Stimulated activated CD8-positive, alpha-beta memory T cell treated with anti-CD3 and anti-CD28 coated beads, Interleukin-4, amount 100 ng/mL, for 4 hours (primary cell): Measurements from ENCODE around the gene ZMYND10.
"Not testable (repeated sequence)": the region's sequence is repeated elsewhere in the genome, so short reads cannot be mapped to it uniquely, and the experiment has no call there.

Experiments
- DNase-seq, 2 donors: peaks; one replicate each; pipeline ENCODE4 v3.0.0-alpha.2; 2020; ENCODE audit warnings: low read depth in 2 of 2, low spot score in 1 of 2

ZMYND10 gene

DNA sequence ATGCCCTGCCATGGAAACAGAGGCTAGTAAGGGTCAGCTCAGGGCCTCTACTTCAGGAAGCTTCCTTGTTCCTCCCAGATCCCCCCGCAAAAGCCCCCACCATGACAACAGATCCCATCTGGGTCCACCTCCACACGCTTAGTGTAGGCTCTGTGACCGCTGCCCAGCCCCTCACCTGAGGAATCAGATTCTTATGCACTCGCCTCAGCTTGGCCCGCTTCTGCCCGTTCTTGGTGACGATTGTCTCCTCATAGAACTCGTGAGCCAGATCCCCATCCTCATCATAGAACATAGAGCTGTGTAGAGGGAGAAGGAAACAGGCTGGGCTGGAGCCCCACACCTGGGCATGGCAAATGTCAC, 19.4 kb downstream of the ZMYND10 start:
- DNase-seq, result no peak

GRCh38 chr3:50325497-50326181, 19.9 kb downstream of the ZMYND10 start:
- no peak for DNase-seq

DNA sequence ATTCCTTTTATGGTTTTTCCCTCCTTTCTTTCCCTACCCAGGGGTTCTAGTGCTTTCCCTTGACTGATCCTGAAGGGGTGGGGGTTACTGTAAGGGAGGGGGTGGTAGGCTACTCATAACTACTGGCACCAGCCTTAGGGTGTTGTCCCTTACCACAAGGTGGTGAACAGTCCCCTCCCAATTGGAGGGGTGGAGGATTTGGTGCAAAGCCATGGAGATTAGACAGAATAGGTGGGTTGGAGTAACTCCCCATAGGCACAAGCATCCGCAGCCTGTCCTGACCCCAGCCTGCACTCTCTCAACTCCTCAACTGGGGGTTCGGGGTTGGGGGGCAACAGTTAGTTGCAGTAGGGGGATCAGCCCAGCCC, 20.4 kb downstream of the ZMYND10 start:
- no peak for DNase-seq

- peak in 1 of 2 donors; percentile 33 for DNase-seq
These were observed 21.0 kb downstream of the ZMYND10 start for GRCh38 chr3:50324351-50325112.

- no peak for DNase-seq
These were observed 21.8 kb downstream of the ZMYND10 start for GRCh38 chr3:50323614-50324199.

DNA sequence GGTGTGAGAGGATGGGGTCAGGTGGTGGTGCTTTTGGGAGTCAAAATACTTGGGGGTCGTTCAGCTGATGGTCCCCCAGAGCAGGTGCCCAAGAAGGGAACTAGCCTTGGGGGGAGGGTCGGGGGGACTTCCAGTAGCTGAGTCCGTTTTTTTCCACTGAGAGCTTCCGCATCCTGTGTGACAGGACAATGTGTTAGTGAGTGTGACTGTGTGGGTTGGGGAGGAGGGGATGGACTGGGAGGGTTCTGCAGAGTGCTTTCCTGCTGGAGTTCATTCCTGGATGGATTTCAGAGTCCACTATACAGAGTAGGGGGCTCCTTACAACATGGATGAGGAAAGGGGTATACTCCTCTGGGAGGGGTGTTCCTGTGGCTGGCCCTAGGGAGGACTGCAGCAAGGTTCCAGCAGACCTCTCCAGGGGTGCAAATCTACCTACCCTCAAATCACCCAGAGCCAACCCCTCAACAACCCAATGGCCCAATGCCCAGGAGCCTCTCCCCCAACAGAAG, 22.4 kb downstream of the ZMYND10 start:
- DNase-seq, result no peak

GRCh38 chr3:50322386-50323091, 23.0 kb downstream of the ZMYND10 start, which contains the start of gene HYAL2:
Gene HYAL2 (minus strand): TSS chr3:50322745. CDS start chr3:50320489, 2,256 bp downstream.
- DNase-seq, result no peak

- no peak for DNase-seq
These were observed 23.5 kb downstream of the ZMYND10 start for GRCh38 chr3:50322115-50322385.

DNA sequence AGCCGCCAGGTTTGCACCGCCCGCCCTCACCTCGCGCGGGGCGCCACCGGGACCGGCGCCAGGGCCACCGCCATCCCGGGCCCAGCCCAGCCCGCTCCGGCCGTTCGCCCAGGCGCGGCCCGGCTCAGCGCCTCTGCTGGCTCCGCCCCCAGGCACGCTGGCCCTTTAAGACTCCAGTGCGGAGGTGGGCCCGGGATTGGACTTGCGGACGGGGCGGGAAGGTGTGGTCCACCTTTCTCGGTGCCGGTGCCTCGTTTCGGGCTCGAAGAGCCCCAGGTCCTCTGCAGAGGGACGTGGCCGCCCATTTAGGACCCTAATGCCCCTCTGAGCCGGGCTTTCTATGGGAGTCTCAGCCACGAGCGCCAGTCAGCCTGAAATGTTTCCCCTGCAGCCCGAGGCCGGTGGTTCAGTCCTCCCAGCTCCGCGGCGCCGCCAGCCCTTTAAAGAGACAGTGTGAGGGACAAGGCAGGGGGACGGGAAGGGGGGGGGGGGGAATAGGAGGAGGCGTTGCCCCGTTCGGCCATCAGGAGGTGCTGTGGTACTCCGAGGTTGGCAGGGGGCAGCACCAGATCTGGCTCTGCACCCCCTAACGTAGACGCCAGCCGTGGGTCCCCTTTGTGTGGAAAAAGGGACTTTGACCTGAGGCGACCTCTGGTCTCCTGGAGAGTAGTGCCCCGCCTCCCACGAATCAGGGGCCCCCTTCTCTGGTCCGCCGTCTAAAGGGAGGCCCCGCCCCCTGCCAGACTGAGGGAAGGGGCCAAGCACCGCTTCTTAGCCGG, 24.0 kb downstream of the ZMYND10 start:
- peak; percentile 59 to 65 for DNase-seq

DNA sequence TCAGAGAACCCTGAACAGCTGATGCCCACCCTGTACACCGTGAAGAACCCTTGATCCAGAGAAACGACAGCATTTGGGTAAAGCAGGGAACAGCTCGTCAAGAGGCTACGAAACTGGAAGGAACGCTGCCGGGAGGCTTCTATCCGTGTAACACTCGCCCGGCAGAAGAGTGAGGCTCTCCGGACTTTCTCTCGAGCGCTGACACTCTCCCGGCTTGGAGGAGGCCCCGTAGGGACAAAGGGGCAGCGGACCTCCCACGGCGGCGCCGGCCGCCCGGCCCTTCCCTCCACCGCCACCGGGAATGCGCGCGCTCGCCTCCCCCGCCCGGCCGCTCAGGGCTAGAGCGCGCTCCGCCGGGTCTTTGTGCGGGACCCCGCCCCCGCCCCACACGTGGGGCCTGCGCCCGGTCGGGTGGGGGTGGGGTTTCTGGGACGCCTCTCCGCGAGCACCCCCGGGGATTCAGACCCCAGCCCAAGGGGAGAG, 24.6 kb downstream of the ZMYND10 start:
- peak in 1 of 2 donors; percentile 35 for DNase-seq

GRCh38 chr3:50319894-50320625, 25.5 kb downstream of the ZMYND10 start:
- DNase-seq, result no peak

DNA sequence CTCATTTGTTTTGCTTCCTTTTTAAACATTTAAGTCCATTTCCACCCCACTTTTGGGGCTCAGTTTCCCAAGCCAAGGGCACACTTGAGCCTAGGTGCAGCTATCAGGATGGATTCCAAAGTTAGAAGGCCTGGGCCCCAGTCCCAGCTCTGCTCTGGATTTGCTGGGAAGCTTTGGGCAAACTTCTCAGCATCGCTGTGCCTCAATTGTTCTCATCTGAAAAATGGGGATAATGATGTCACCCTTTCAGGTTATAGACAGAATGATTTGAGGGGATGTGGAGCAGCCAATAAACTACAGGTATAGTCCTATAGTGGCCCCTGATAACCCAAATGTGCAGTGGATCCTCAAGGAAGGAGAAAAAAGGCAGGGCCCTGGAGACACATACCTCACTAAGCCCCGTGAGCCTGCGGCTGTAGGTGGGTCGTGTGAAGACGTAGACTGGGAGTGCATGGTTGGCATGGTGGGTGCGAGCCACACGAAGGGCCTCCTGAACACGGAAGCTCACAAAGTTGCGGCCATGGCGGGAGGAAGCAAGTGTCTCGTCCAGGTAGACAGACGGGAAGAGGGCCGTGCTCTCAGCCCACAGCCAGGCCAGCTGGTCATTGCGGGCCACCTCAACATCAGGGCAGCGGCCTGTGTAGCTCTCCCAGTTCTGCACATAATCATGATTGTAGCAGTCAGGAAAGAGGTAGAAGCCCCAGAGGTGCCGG, 26.2 kb downstream of the ZMYND10 start:
- no peak for DNase-seq

DNA sequence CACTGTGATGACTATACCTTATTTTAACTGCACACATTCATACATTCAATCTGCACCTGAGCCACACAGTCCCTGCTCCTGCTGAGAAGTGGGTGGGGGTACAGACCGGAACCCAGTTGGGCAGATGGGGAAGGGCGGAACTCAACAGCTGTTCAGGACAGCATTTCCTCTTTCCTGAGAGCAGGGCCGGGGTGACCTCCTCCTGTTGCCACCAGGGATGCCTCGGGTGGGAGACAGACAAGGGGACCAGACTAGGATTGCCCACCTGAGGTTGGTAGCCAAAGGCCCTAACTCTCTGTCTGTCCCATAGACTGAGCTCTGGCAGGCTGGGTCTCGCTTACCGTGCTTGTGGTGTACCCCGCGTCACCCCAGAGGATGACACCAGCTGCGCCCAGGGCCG, 26.9 kb downstream of the ZMYND10 start:
- no peak for DNase-seq

DNA sequence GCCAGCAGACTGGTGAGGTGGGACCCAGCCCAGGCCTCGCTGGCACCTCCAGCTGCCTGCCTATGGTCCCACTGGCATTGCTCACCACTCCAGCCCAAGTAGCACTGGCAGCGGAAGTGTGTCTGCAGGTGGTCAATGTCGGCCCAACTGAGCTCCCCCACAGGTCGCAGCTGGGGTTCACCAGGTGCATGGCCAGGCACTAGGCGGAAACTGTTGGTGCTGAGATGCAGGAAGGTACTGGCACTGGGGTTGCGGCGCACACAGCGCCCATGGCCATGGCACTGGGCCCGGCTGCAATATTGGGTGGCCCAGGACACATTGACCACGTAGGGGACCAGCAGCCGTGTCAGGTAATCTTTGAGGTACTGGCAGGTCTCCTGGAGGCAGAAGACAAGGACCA, 27.4 kb downstream of the ZMYND10 start:
- no peak for DNase-seq

DNA sequence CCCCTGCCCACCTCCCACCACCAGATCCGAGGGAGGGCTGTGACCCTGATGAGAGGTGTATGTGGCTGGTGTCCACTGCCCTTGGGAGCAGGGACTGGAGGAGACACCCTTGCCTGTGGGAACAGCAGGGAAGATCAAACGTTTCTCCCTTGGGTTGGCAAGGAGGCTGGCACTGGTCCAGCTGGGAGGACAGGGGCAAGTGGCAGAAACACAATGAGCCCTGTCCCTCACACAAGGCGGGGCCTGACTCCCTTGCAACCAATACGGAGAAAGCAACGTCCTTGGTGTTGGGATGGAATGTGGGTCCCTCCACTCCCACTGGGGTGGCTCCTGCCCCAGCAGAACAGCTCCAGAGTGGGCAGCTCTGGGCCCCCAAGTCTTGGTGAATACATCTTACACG, 28.2 kb downstream of the ZMYND10 start:
- no peak for DNase-seq

GRCh38 chr3:50316657-50317242, 28.8 kb downstream of the ZMYND10 start:
- DNase-seq, result peak; percentile 59 to 63

DNA sequence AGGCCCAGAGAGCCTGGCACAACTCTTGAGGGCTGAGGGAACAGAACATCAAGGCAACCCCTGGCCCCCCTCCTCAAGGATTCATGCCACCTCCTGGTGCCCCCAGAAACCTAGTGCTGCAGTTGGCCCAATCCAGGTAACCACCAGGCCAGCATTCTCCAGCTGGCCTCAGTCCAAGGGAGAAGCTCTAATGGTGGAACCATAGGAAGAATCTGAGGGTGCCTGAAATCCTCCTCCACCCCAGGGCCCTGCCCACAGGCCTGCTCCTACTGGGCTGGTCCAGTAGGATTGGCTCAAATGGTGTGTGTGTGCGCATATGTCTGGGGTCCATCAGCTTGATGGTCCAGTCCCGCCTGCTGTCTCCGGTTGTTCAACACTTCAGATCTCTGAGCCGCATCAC, 30.7 kb downstream of the ZMYND10 start:
- DNase-seq, result no peak

DNA sequence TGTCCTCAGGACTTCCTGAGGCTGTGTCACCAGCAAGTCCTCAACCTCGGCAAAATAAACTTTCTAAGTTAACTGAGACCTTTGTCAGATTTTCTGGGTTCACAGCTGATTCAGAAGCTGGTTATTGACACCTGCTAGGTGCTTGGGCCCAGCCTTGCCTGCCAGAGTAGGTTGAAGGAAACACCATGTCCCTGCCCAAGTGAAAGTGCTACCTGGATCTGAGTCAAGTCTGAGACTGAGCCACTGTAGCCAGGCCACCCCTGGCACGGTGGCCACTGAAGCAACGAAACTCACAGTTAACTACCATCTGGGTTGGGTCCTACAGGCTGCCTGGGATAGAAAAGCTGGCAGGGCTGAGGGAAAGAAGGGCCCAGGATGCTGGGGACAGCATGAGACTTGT, 31.2 kb downstream of the ZMYND10 start:
- no peak for DNase-seq

DNA sequence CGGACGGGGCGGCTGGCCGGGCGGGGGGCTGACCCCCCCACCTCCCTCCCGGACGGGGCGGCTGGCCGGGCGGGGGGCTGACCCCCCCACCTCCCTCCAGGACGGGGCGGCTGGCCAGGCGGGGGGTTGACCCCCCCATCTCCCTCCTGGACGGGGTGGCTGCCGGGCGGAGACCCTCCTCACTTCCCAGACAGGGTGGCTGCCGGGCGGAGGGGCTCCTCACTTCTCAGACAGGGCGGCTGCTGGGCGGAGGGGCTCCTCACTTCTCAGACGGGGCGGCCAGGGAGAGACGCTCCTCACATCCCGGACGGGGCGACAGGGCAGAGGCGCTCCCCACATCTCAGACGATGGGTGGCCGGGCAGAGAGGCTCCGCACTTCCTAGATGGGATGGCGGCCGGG, 33.5 kb downstream of the ZMYND10 start:
- not testable (repeated sequence) for DNase-seq
